Activated naive CD8-positive, alpha-beta T cell treated with anti-CD3 and anti-CD28 coated beads, Interleukin-2, amount 50 U/mL, for 24 hours (primary cell): ENCODE results near the gene DIPK1C.

ENCODE experiments used
- ATAC-seq: fragments of 150-1000 bp; cut with Tn5 transposase; one replicate; pipeline ENCODE4 v1.10.0; 2021
- DNase-seq: peaks from one replicate; pipeline ENCODE4 v3.0.0; 2021
- H3K27ac Mint-ChIP-seq: one replicate; pipeline ENCODE4 v1.8.0; 2021; ENCODE audit warnings: mild to moderate bottlenecking, mixed read lengths
- H3K27me3 Mint-ChIP-seq: one replicate; pipeline ENCODE4 v1.8.0; 2021; ENCODE audit warnings: mixed read lengths
- H3K36me3 Mint-ChIP-seq: one replicate; pipeline ENCODE4 v1.8.0; 2021; ENCODE audit warnings: low read depth, mixed read lengths
- H3K4me1 Mint-ChIP-seq: one replicate; pipeline ENCODE4 v1.8.0; 2021; ENCODE audit warnings: mixed read lengths
- H3K4me3 Mint-ChIP-seq: one replicate; pipeline ENCODE4 v1.8.0; 2021; ENCODE audit warnings: mild to moderate bottlenecking, moderate library complexity, mixed read lengths
- H3K9me3 Mint-ChIP-seq: one replicate; pipeline ENCODE4 v1.8.0; 2021; ENCODE audit warnings: mixed read lengths

Gene DIPK1C

DNA sequence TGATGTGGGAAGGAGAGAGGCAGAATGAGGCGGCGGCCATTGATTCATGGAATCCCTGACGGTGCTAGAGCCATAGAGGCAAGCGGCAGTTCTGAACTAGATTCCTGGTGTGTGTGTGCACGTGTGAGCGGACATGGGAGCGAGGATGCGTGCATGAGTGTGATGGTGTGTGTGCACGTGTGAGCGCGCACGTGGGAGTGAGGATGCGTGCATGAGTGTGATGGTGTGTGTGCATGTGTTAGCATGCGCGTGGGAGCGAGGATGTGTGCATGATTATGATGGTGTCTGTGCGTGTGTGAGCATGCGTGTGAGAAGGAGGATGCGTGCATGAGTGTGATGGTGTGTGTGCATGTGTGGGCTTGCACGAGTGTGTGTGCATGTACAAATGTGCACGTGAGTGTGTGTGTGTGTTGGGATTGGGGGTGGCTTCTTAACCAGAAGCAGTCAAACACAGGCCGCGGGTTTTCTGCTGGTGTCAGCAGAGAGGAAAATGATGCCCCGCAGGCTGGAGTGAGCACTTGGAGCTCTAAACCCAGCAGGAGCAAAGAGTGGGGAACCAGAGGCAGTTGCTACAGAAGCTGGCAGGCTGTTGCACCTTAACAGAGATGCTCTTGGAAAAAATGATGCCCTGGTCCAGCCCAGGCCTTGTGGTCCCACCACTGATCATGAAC, 29.5 kb downstream of the DIPK1C start:
- no peaks in the 10 kb centered on the region for H3K27me3 Mint-ChIP-seq
- H3K27ac Mint-ChIP-seq: no peak overlapping the region
- H3K4me1 Mint-ChIP-seq: no peaks in the 10 kb centered on the region
- DNase-seq: no peak
- ATAC-seq: no peak
- no peak overlapping the region for H3K4me3 Mint-ChIP-seq
- H3K9me3 Mint-ChIP-seq: no peaks in the 10 kb centered on the region
- H3K36me3 Mint-ChIP-seq: no peaks in the 10 kb centered on the region

DNA sequence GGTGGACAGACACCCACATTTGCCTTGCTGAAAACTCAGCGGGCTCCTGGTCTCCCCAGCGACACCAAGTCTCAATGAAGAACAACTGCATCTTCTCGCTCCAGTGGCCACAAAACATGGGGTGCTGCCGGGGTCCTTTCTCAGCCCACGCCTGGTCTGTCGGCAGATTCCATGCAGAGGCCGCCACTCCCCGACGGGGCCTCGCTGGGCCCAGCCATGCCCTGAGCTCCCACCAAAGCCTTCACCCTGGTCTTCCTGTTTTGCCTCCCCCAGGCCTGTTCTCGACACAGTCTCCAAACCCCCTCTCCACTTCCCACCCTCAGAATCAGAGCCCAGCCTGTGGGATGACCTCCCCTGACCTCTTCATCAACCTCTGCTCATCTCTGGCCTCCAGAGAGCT, 31.2 kb downstream of the DIPK1C start:
- ATAC-seq (no peak), DNase-seq (no peak)
- H3K4me1 Mint-ChIP-seq: no peaks in the 10 kb centered on the region
- no peaks in the 10 kb centered on the region for H3K27me3 Mint-ChIP-seq
- H3K9me3 Mint-ChIP-seq: no peaks in the 10 kb centered on the region
- H3K27ac Mint-ChIP-seq: no peak overlapping the region
- H3K36me3 Mint-ChIP-seq: no peaks in the 10 kb centered on the region
- H3K4me3 Mint-ChIP-seq: no peak overlapping the region

DNA sequence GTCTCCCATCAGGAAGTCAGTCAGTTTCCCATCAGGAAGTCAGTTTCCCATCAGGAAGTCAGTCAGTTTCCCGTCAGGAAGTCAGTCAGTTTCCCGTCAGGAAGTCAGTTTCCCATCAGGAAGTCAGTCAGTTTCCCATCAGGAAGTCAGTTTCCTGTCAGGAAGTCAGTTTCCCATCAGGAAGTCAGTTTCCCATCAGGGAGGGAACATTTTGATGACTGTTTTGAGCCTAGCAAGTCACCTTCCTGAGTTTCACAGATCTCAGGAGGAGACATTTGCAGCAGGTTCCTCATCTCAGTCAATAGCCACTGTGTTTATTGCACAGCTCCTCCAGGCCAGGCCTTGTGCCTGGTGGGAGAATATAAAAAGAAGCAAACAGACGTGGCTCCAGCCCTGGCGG, 31.9 kb downstream of the DIPK1C start:
- H3K27ac Mint-ChIP-seq: no peak overlapping the region
- no peak for DNase-seq
- ATAC-seq: no peak
- H3K36me3 Mint-ChIP-seq: no peaks in the 10 kb centered on the region
- no peaks in the 10 kb centered on the region for H3K4me1 Mint-ChIP-seq
- H3K9me3 Mint-ChIP-seq: no peaks in the 10 kb centered on the region
- no peak overlapping the region for H3K4me3 Mint-ChIP-seq
- no peaks in the 10 kb centered on the region for H3K27me3 Mint-ChIP-seq

DNA sequence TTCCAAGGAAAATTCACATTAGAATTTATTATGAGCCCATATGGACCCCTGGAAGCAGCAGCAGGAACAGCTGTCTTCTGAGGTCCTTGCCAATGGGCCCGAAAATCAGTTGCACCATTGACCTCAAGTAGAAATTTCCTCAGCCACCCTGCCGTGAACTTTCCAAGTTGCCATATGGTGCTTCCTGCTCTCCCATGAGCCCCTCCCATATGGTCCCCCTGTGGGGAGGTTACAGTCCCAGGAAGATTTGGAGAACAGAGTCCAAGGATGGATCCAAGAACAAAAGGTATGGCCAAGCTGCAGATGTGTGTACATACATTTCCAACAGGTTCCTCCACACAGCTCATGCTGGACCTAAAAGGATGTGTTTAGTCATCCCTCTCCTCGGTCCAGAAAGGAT, 34.6 kb downstream of the DIPK1C start:
- no peaks in the 10 kb centered on the region for H3K9me3 Mint-ChIP-seq
- no peak for ATAC-seq
- no peaks in the 10 kb centered on the region for H3K4me1 Mint-ChIP-seq
- no peak overlapping the region for H3K4me3 Mint-ChIP-seq
- no peak overlapping the region for H3K27ac Mint-ChIP-seq
- no peak for DNase-seq
- H3K27me3 Mint-ChIP-seq: no peaks in the 10 kb centered on the region
- H3K36me3 Mint-ChIP-seq: no peaks in the 10 kb centered on the region

- ATAC-seq (peak; percentile 43), DNase-seq (no peak)
- Mint-ChIP-seq H3K27me3 (no peaks in the 10 kb centered on the region), H3K4me3 (no peak overlapping the region), H3K36me3 (no peaks in the 10 kb centered on the region), H3K27ac (no peak overlapping the region), H3K9me3 (no peaks in the 10 kb centered on the region), H3K4me1 (no peaks in the 10 kb centered on the region)
Observed at GRCh38 chr18:74420926-74421325, 36.2 kb downstream of the DIPK1C start.

GRCh38 chr18:74420481-74420880, 36.6 kb downstream of the DIPK1C start:
- no peaks in the 10 kb centered on the region for H3K27me3 Mint-ChIP-seq
- DNase-seq (no peak), ATAC-seq (no peak)
- no peaks in the 10 kb centered on the region for H3K36me3 Mint-ChIP-seq
- H3K4me1 Mint-ChIP-seq: no peaks in the 10 kb centered on the region
- no peak overlapping the region for H3K27ac Mint-ChIP-seq
- no peak overlapping the region for H3K4me3 Mint-ChIP-seq
- H3K9me3 Mint-ChIP-seq: no peaks in the 10 kb centered on the region

DNA sequence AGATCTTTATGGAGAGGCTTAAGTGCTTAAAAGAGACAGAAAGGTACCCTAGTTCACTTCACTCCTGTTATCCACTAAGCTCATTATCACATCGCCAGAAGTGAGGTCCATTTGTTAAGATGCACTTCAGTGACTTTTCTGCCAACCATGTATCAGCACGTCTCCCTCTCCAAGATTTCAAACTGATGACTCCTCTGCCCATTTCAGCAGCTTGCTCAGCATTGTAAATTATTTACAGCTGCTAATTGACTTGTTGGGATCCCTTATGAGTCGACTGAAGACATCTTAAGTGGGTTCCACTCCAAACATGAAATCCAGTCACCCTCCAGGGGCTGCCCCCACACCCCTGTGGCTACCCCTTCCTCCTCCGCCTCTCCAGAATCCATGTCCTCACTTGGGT, 37.3 kb downstream of the DIPK1C start:
- Mint-ChIP-seq H3K36me3 (no peaks in the 10 kb centered on the region), H3K4me3 (no peak overlapping the region), H3K9me3 (no peaks in the 10 kb centered on the region), H3K4me1 (no peaks in the 10 kb centered on the region), H3K27me3 (no peaks in the 10 kb centered on the region), H3K27ac (no peak overlapping the region)
- DNase-seq: no peak
- ATAC-seq: no peak

GRCh38 chr18:74418023-74418422, 39.1 kb downstream of the DIPK1C start:
- no peaks in the 10 kb centered on the region for H3K9me3 Mint-ChIP-seq
- no peaks in the 10 kb centered on the region for H3K36me3 Mint-ChIP-seq
- DNase-seq (no peak), ATAC-seq (no peak)
- H3K4me1 Mint-ChIP-seq: no peaks in the 10 kb centered on the region
- no peaks in the 10 kb centered on the region for H3K27me3 Mint-ChIP-seq
- no peak overlapping the region for H3K4me3 Mint-ChIP-seq
- no peak overlapping the region for H3K27ac Mint-ChIP-seq

DNA sequence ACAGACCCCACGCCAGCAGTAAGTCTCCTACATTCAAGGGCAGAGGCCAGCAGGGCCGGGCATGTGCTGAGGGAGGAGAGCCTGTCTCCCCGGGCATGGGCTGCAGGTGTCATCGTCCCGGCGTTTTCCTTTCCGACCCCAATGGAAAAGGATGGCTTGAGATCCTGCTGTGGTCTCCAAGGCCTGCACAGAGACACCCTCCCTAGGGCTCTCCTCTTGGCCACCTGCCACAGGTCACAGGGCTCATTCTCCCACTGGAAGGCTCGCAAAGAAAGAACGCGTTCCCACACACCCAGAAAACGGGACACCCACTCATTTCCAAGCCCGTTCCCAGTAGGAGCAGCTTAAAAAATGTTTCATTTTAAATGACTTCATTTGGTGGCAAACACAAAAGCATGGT, 41.0 kb downstream of the DIPK1C start:
- no peaks in the 10 kb centered on the region for H3K9me3 Mint-ChIP-seq
- no peaks in the 10 kb centered on the region for H3K4me1 Mint-ChIP-seq
- H3K4me3 Mint-ChIP-seq: no peak overlapping the region
- ATAC-seq: no peak
- no peak overlapping the region for H3K27ac Mint-ChIP-seq
- no peaks in the 10 kb centered on the region for H3K27me3 Mint-ChIP-seq
- no peak for DNase-seq
- no peaks in the 10 kb centered on the region for H3K36me3 Mint-ChIP-seq

DNA sequence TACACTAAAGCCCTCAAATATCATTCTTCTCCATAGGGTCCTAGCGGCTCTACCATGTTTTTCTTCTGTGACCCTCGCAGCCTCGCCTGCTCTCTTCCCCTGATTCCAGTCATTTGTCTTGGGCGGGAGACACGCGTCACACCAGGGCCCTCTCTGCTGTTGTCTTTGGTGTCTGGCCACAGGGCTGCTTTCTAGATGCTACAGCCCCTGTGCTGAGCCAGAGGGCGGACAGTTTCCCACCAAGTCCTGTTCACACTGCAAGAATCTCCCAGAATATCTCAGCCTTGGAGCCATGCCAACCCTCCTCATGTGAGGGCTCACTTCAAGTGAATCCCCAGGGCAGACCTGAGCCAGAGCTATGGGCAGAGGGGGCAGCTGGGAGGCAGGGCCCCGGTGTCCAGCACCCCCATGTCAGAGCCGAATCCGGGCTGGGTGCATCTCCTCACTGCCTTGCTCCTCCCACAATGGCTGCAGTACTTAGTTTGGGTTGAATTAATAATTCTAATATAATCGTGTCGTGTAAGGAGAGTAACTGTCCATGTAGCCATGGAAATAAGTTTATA, 42.1 kb downstream of the DIPK1C start:
- DNase-seq (no peak), ATAC-seq (no peak)
- H3K4me3 Mint-ChIP-seq: no peak overlapping the region
- H3K9me3 Mint-ChIP-seq: no peaks in the 10 kb centered on the region
- no peak overlapping the region for H3K27ac Mint-ChIP-seq
- no peaks in the 10 kb centered on the region for H3K27me3 Mint-ChIP-seq
- H3K36me3 Mint-ChIP-seq: no peaks in the 10 kb centered on the region
- H3K4me1 Mint-ChIP-seq: no peaks in the 10 kb centered on the region

- DNase-seq (no peak), ATAC-seq (no peak)
- H3K4me3 Mint-ChIP-seq: no peak overlapping the region
- no peaks in the 10 kb centered on the region for H3K27me3 Mint-ChIP-seq
- H3K36me3 Mint-ChIP-seq: no peaks in the 10 kb centered on the region
- H3K27ac Mint-ChIP-seq: no peak overlapping the region
- peaks cover 1% of the 10 kb centered on the region for H3K4me1 Mint-ChIP-seq
- no peaks in the 10 kb centered on the region for H3K9me3 Mint-ChIP-seq
Observed at GRCh38 chr18:74413836-74414235, 43.3 kb downstream of the DIPK1C start.

GRCh38 chr18:74412116-74412880, 44.8 kb downstream of the DIPK1C start:
- DNase-seq (no peak), ATAC-seq (no peak)
- Mint-ChIP-seq H3K4me3 (no peak overlapping the region), H3K27ac (no peak overlapping the region), H3K9me3 (no peaks in the 10 kb centered on the region), H3K36me3 (no peaks in the 10 kb centered on the region), H3K4me1 (peaks cover 16% of the 10 kb centered on the region), H3K27me3 (no peaks in the 10 kb centered on the region)

DNA sequence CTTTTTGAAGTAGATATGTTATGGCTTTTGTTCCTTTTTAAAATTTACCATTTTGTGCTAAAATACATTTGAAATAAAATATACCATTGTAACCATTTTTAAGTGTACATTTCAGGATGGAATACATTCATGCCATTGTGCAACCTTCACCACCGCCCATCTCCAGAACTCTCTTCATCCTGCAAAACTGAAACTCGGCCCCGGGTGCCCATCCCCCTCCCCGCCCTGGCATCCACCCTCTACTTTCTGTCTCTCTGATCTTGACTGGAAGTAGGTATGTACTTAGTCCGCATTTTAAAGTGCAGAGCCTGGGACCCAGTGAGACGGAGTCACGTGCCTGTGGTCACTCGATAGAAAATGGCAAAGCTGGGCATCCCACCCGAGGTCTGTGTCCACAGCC, 45.6 kb downstream of the DIPK1C start:
- ATAC-seq: no peak

GRCh38 chr18:74410441-74410992, 46.6 kb downstream of the DIPK1C start:
- Mint-ChIP-seq H3K27me3 (no peaks in the 10 kb centered on the region), H3K9me3 (no peaks in the 10 kb centered on the region), H3K4me1 (peaks cover 16% of the 10 kb centered on the region), H3K27ac (peak overlapping the region; percentile 6), H3K36me3 (no peaks in the 10 kb centered on the region), H3K4me3 (no peak overlapping the region)
- no peak for ATAC-seq
- DNase-seq: no peak

More for the DNA sequence above, 45.6 kb downstream of the DIPK1C start:
- no peak overlapping the region for H3K27ac Mint-ChIP-seq
- no peak for DNase-seq
- H3K27me3 Mint-ChIP-seq: no peaks in the 10 kb centered on the region
- H3K4me1 Mint-ChIP-seq: peaks cover 16% of the 10 kb centered on the region
- no peaks in the 10 kb centered on the region for H3K9me3 Mint-ChIP-seq
- no peaks in the 10 kb centered on the region for H3K36me3 Mint-ChIP-seq
- H3K4me3 Mint-ChIP-seq: no peak overlapping the region

GRCh38 chr18:74407888-74408287, 49.2 kb downstream of the DIPK1C start:
- H3K27ac Mint-ChIP-seq: peak overlapping the region; percentile 82
- H3K9me3 Mint-ChIP-seq: no peaks in the 10 kb centered on the region
- H3K4me1 Mint-ChIP-seq: peaks cover 16% of the 10 kb centered on the region
- ATAC-seq: no peak
- no peaks in the 10 kb centered on the region for H3K36me3 Mint-ChIP-seq
- H3K27me3 Mint-ChIP-seq: no peaks in the 10 kb centered on the region
- peak overlapping the region; percentile 73 for H3K4me3 Mint-ChIP-seq
- no peak for DNase-seq
